IMR-90 (cell line): ENCODE results near the gene NPAS3. TPM values are rescaled to one million over a fixed set of nuclear protein-coding genes. Genes with fewer than 3 reads are reported as not detected.

ENCODE experiments used
- ATAC-seq: fragments of 200-7000 bp; cut with Tn5 transposase; 2 replicates; pipeline ENCODE4 v1.9.1; 2020; ENCODE audit warnings: low read depth, mild to moderate bottlenecking, moderate library complexity
- BruUV-seq: library from RNA; stranded (reverse); fragments of 400-500 nt; replicated peaks from 2 replicates; lab custom pipeline; 2021; lab: Mats Ljungman, UMichigan
- CTCF ChIA-PET: fragments of 300-600 bp; formaldehyde crosslinking; extraction: SDS; loops from one replicate; lab custom pipeline; 2021; ENCODE audit warnings: antibody characterized with exemption; lab: Yijun Ruan, JAX
- POLR2A ChIA-PET: fragments of 300-600 bp; sonication (Branson Sonifier 250); formaldehyde crosslinking; loops from one replicate; lab custom pipeline; 2022; ENCODE audit warnings: antibody characterized with exemption; ENCODE audit not compliant: unreplicated experiment; lab: Charles Lee
- DNase-seq: peaks from one replicate; pipeline ENCODE4 v3.0.0; 2013
- H2AFZ ChIP-seq: replicated peaks from 2 replicates; pipeline ENCODE3; 2013; ENCODE audit warnings: low read length, mild to moderate bottlenecking; ENCODE audit not compliant: poor library complexity
- H2AK5ac ChIP-seq: 2 replicates; pipeline ENCODE4 v1.6.1; 2013; ENCODE audit warnings: low read depth, low read length, inconsistent platforms
- H2AK9ac ChIP-seq: replicated peaks from 2 replicates; pipeline ENCODE3; 2013; ENCODE audit warnings: mild to moderate bottlenecking, low read depth, low read length, moderate library complexity; ENCODE audit not compliant: poor library complexity
- H2BK120ac ChIP-seq: 2 replicates; pipeline ENCODE4 v1.6.1; 2013; ENCODE audit warnings: low read depth, low read length, inconsistent platforms
- H2BK15ac ChIP-seq: 3 replicates; pipeline ENCODE4 v1.6.1; 2013; ENCODE audit warnings: low read depth, low read length, inconsistent platforms
- H2BK20ac ChIP-seq: 2 replicates; pipeline ENCODE4 v1.6.1; 2013; ENCODE audit warnings: low read depth, mild to moderate bottlenecking, inconsistent platforms, low read length, moderate library complexity
- H2BK5ac ChIP-seq: 2 replicates; pipeline ENCODE4 v1.6.1; 2013; ENCODE audit warnings: mild to moderate bottlenecking, low read depth, low read length, inconsistent platforms; ENCODE audit not compliant: poor library complexity, severe bottlenecking
- H3K14ac ChIP-seq: replicated peaks from 2 replicates; pipeline ENCODE4 v1.6.1; 2013; ENCODE audit warnings: low read depth, low read length, inconsistent platforms
- H3K18ac ChIP-seq: 2 replicates; pipeline ENCODE4 v1.6.1; 2013; ENCODE audit warnings: low read depth, low read length, control low read depth
- H3K23ac ChIP-seq: 2 replicates; pipeline ENCODE4 v1.6.1; 2013; ENCODE audit warnings: low read depth, low read length, inconsistent platforms
- H3K27ac ChIP-seq: 2 replicates; pipeline ENCODE4 v1.5.1; 2013; ENCODE audit warnings: mild to moderate bottlenecking, control low read depth, low read length; ENCODE audit not compliant: insufficient read depth
- H3K27me3 ChIP-seq: 2 replicates; pipeline ENCODE4 v1.6.1; 2013; ENCODE audit warnings: low read length; ENCODE audit not compliant: control insufficient read depth, insufficient read depth
- H3K36me3 ChIP-seq: 2 replicates; pipeline ENCODE4 v1.6.1; 2013; ENCODE audit warnings: low read length, mixed read lengths; ENCODE audit not compliant: control insufficient read depth, insufficient read depth
- H3K4ac ChIP-seq: 2 replicates; pipeline ENCODE4 v1.6.1; 2013; ENCODE audit warnings: low read depth, low read length, inconsistent platforms
- H3K4me1 ChIP-seq: 2 replicates; pipeline ENCODE4 v1.6.1; 2013; ENCODE audit warnings: low read length, mixed read lengths; ENCODE audit not compliant: control insufficient read depth, insufficient read depth
- H3K4me2 ChIP-seq: 2 replicates; pipeline ENCODE4 v1.6.1; 2013; ENCODE audit warnings: low read depth, mild to moderate bottlenecking, control low read depth, low read length, moderate library complexity
- H3K4me3 ChIP-seq: 2 replicates; pipeline ENCODE4 v1.5.1; 2013; ENCODE audit warnings: low read depth, mild to moderate bottlenecking, control low read depth, low read length, moderate library complexity; ENCODE audit not compliant: insufficient read depth
- H3K56ac ChIP-seq: 2 replicates; pipeline ENCODE4 v1.6.1; 2013; ENCODE audit warnings: low read length, inconsistent platforms; ENCODE audit not compliant: insufficient read depth; ENCODE audit errors: extremely low read depth
- H3K79me1 ChIP-seq, 2 experiments: 2 replicates each; pipeline ENCODE4 v1.6.1; 2013; ENCODE audit warnings: low read length in 2 of 2, inconsistent platforms in 1 of 2, low read depth in 1 of 2
- H3K9ac ChIP-seq: 2 replicates; pipeline ENCODE4 v1.6.1; 2013; ENCODE audit warnings: low read depth, low read length, control low read depth
- H3K9me1 ChIP-seq: 2 replicates; pipeline ENCODE4 v1.6.1; 2013; ENCODE audit warnings: low read length, inconsistent platforms; ENCODE audit not compliant: insufficient read depth
- H3K9me3 ChIP-seq: 2 replicates; pipeline ENCODE4 v1.6.1; 2013; ENCODE audit warnings: low read length; ENCODE audit not compliant: control insufficient read depth, insufficient read depth
- H4K20me1 ChIP-seq: 2 replicates; pipeline ENCODE4 v1.6.1; 2013; ENCODE audit warnings: low read length, inconsistent platforms; ENCODE audit not compliant: insufficient read depth
- H4K5ac ChIP-seq: 2 replicates; pipeline ENCODE4 v1.6.1; 2013; ENCODE audit warnings: mild to moderate bottlenecking, low read depth, low read length, control low read depth
- H4K8ac ChIP-seq, 2 experiments: 2 replicates each; pipeline ENCODE4 v1.6.1; 2013; ENCODE audit warnings: low read depth in 2 of 2, low read length in 2 of 2, control low read depth in 1 of 2, inconsistent platforms in 1 of 2
- H4K91ac ChIP-seq: 2 replicates; pipeline ENCODE4 v1.6.1; 2013; ENCODE audit warnings: low read depth, low read length, inconsistent platforms; ENCODE audit not compliant: insufficient read depth
- BHLHE40 ChIP-seq: fragments of 150-350 bp; IDR thresholded peaks from 2 replicates; pipeline ENCODE4 v1.6.1; 2016; ENCODE audit warnings: mild to moderate bottlenecking, low read depth, low read length
- CEBPB ChIP-seq: IDR thresholded peaks from 2 replicates; pipeline ENCODE4 v1.6.1; 2012; ENCODE audit warnings: low read depth, low read length, improper control_type of control experiment
- CHD1 ChIP-seq: IDR thresholded peaks from 2 replicates; pipeline ENCODE4 v1.6.1; 2012; ENCODE audit warnings: low read depth, low read length, improper control_type of control experiment
- FOS ChIP-seq: fragments of 150-350 bp; IDR thresholded peaks from 2 replicates; pipeline ENCODE4 v1.6.1; 2016; ENCODE audit warnings: low read depth, low read length
- MAFK ChIP-seq: IDR thresholded peaks from 2 replicates; pipeline ENCODE4 v1.6.1; 2012; ENCODE audit warnings: low read depth, low read length, improper control_type of control experiment
- MAZ ChIP-seq: IDR thresholded peaks from 2 replicates; pipeline ENCODE4 v1.6.1; 2012; ENCODE audit warnings: low read depth, mild to moderate bottlenecking, low read length, improper control_type of control experiment, moderate library complexity, borderline replicate concordance
- MXI1 ChIP-seq: IDR thresholded peaks from 2 replicates; pipeline ENCODE4 v1.6.1; 2012; ENCODE audit warnings: low read depth, mild to moderate bottlenecking, low read length, moderate library complexity, borderline replicate concordance
- NFE2L2 ChIP-seq: fragments of 150-350 bp; IDR thresholded peaks from 2 replicates; pipeline ENCODE4 v1.6.1; 2016; ENCODE audit warnings: low read depth, mild to moderate bottlenecking, low read length
- POLR2A ChIP-seq: IDR thresholded peaks from 2 replicates; pipeline ENCODE4 v1.6.1; 2012; ENCODE audit warnings: mild to moderate bottlenecking, low read depth, low read length
- RAD21 ChIP-seq: IDR thresholded peaks from 2 replicates; pipeline ENCODE4 v1.6.1; 2012; ENCODE audit warnings: low read length, improper control_type of control experiment
- RCOR1 ChIP-seq: IDR thresholded peaks from 2 replicates; pipeline ENCODE4 v1.6.1; 2012; ENCODE audit warnings: mild to moderate bottlenecking, low read length, improper control_type of control experiment; ENCODE audit not compliant: insufficient replicate concordance
- RFX5 ChIP-seq: IDR thresholded peaks from 2 replicates; pipeline ENCODE4 v1.8.0; 2012; ENCODE audit warnings: low read depth, mild to moderate bottlenecking, low read length, moderate library complexity
- SMC3 ChIP-seq: fragments of 150-350 bp; IDR thresholded peaks from 2 replicates; pipeline ENCODE4 v1.6.1; 2016; ENCODE audit warnings: low read depth, mild to moderate bottlenecking, antibody characterized with exemption, low read length, moderate library complexity
- WGBS, 2 experiments: methylation state at CpG; one replicate each; pipeline versions ENCODE4 v1.1.5 to v1.1.7; 2013; ENCODE audit warnings: missing lambda C conversion rate in 2 of 2; ENCODE audit not compliant: insufficient read length in 1 of 2; ENCODE audit errors: extremely low coverage in 2 of 2; 5-methylcytosine and 5-hydroxymethylcytosine counted together
- dilution Hi-C: fragments of 300-500 bp; cut with HindIII; formaldehyde crosslinking; loops from one replicate; pipeline ENCODE4 v1.14.3; 2018; ENCODE audit warnings: low sequenced_read_pairs; ENCODE audit not compliant: unreplicated experiment
- in situ Hi-C: fragments of 300-500 bp; cut with MboI; formaldehyde crosslinking; loops from 3 replicates; pipeline ENCODE4 v1.14.3; 2019; ENCODE audit warnings: low sequenced_read_pairs, inconsistent platforms, mixed read lengths
- intact Hi-C: fragments of 100-400 bp; cut with micrococcal nuclease; formaldehyde crosslinking; loops from 2 replicates; pipeline ENCODE4 v1.10.0; 2022
- polyA plus RNA-seq, 3 experiments: library from polyadenylated mRNA; depleted of rRNA; stranded (reverse); fragments of >200 nt; gene quantifications; 2 replicates each; pipeline ENCODE4 v1.2.3, GENCODE V29; 2012; ENCODE audit warnings: low replicate concordance in 1 of 3
- total RNA-seq: library from RNA; depleted of rRNA; stranded (reverse); fragments of >200 nt; gene quantifications from 2 replicates; pipeline ENCODE4 v1.2.3, GENCODE V29; 2012
- TF ChIP-seq, protein P1 (sequence below): conservative IDR thresholded peaks from 2 replicates; pipeline ENCODE4 v1.5.1; 2012; ENCODE audit warnings: mild to moderate bottlenecking, low read depth, low read length, improper control_type of control experiment
- TF ChIP-seq, protein P2 (sequence below): fragments of 150-350 bp; IDR thresholded peaks from 2 replicates; pipeline ENCODE4 v1.6.1; 2017; ENCODE audit warnings: mild to moderate bottlenecking, antibody characterized with exemption, low read length, low read depth
- TF ChIP-seq, protein P3 (sequence below): fragments of 150-350 bp; IDR thresholded peaks from 2 replicates; pipeline ENCODE4 v1.6.1; 2016; ENCODE audit warnings: low read depth, mild to moderate bottlenecking, low read length, moderate library complexity, borderline replicate concordance

Gene NPAS3
- total and polyA plus RNA-seq, 2 of the 4 experiments (the other 2 are of a cell fraction), result not detected

DNA sequence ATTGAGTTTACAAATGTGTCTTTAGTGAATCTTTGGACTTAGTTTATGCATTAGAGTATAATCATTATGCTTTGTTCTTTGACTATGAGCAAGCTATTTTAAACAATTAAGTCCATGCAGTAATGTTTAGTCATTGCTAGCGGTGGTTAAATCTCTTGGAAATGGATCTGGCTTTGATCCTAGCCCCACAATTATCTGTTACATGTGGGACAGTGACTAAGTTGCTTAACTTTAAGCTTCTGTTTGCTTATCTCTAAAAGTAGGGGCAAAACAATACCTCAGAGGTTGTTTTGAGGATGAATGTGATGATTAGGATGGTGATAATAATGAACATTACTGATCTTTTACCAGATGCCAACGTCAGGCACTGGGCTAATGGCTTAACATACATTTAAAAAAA lies 124.2 kb downstream of the NPAS3 start:
- Histone ChIP-seq H4K8ac (no peak overlapping the region), H3K9ac (no peak overlapping the region), H4K20me1 (no peaks in the 10 kb centered on the region), H3K4ac (no peak overlapping the region), H2AFZ (no peak overlapping the region), H3K4me3 (no peak overlapping the region), H3K4me2 (no peak overlapping the region), H2AK9ac (no peak overlapping the region), H4K91ac (no peak overlapping the region), H3K27ac (no peak overlapping the region), H2BK120ac (no peak overlapping the region), H2BK20ac (no peak overlapping the region), H2BK15ac (no peak overlapping the region), H4K5ac (no peak overlapping the region), H3K79me1 (no peaks in the 10 kb centered on the region), H3K4me1 (no peaks in the 10 kb centered on the region), H3K36me3 (no peaks in the 10 kb centered on the region), H3K14ac (no peak overlapping the region), H3K9me1 (no peaks in the 10 kb centered on the region), H2AK5ac (no peak overlapping the region), H3K27me3 (no peaks in the 10 kb centered on the region), H3K23ac (no peak overlapping the region), H3K56ac (no peak overlapping the region), H2BK5ac (no peak overlapping the region), H3K9me3 (no peaks in the 10 kb centered on the region), H3K18ac (no peak overlapping the region)
- TF ChIP-seq MAZ, result no peak
- no peak for TF ChIP-seq CHD1
- no peak for TF ChIP-seq CEBPB
- no peak for TF ChIP-seq SMC3
- TF ChIP-seq BHLHE40, result no peak
- TF ChIP-seq RCOR1, result no peak
- no peak for TF ChIP-seq MXI1
- TF ChIP-seq RAD21, result no peak
- TF ChIP-seq POLR2A, result no peak
- TF ChIP-seq FOS, result no peak
- TF ChIP-seq, protein P1, sequence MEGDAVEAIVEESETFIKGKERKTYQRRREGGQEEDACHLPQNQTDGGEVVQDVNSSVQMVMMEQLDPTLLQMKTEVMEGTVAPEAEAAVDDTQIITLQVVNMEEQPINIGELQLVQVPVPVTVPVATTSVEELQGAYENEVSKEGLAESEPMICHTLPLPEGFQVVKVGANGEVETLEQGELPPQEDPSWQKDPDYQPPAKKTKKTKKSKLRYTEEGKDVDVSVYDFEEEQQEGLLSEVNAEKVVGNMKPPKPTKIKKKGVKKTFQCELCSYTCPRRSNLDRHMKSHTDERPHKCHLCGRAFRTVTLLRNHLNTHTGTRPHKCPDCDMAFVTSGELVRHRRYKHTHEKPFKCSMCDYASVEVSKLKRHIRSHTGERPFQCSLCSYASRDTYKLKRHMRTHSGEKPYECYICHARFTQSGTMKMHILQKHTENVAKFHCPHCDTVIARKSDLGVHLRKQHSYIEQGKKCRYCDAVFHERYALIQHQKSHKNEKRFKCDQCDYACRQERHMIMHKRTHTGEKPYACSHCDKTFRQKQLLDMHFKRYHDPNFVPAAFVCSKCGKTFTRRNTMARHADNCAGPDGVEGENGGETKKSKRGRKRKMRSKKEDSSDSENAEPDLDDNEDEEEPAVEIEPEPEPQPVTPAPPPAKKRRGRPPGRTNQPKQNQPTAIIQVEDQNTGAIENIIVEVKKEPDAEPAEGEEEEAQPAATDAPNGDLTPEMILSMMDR, result no peak
- TF ChIP-seq NFE2L2, result no peak
- no peak for TF ChIP-seq MAFK
- TF ChIP-seq, protein P2, sequence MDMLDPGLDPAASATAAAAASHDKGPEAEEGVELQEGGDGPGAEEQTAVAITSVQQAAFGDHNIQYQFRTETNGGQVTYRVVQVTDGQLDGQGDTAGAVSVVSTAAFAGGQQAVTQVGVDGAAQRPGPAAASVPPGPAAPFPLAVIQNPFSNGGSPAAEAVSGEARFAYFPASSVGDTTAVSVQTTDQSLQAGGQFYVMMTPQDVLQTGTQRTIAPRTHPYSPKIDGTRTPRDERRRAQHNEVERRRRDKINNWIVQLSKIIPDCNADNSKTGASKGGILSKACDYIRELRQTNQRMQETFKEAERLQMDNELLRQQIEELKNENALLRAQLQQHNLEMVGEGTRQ, result no peak
- TF ChIP-seq, protein P3, sequence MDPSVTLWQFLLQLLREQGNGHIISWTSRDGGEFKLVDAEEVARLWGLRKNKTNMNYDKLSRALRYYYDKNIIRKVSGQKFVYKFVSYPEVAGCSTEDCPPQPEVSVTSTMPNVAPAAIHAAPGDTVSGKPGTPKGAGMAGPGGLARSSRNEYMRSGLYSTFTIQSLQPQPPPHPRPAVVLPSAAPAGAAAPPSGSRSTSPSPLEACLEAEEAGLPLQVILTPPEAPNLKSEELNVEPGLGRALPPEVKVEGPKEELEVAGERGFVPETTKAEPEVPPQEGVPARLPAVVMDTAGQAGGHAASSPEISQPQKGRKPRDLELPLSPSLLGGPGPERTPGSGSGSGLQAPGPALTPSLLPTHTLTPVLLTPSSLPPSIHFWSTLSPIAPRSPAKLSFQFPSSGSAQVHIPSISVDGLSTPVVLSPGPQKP, result no peak
- TF ChIP-seq RFX5, result no peak
- intact Hi-C loops (no loop called here), dilution Hi-C loops (no loop called here), in situ Hi-C loops (no loop called here)
- WGBS, 2 experiments, result no CpG with 5 or more reads among the region's 2 CpGs
- no peak for ATAC-seq
- ChIA-PET CTCF (no interaction called here), POLR2A (interaction anchor here (0.5 kb wide), 1 partner anchor 58 kb away, joined by 5 read pairs; no protein-coding TSS in a partner anchor)
- DNase-seq, result no peak
- no TSS peak for BruUV-seq
